Hepatocyte (in vitro differentiated cells): ENCODE measurements around the gene SLC6A3. TPM values are rescaled to one million over a fixed set of nuclear protein-coding genes. Genes with fewer than 3 reads are reported as not detected.

ENCODE experiments used
- DNase-seq: peaks from one replicate; pipeline ENCODE4 v3.0.0-alpha.2; 2016; ENCODE audit warnings: low spot score
- H2AFZ ChIP-seq: fragments of 200-600 bp; sonication (generic); 2 replicates; pipeline ENCODE4 v1.6.0; 2016; ENCODE audit warnings: antibody characterized with exemption, mild to moderate bottlenecking
- H3K27ac ChIP-seq: fragments of 200-600 bp; sonication (generic); 2 replicates; pipeline ENCODE4 v1.5.1; 2016; ENCODE audit warnings: mild to moderate bottlenecking
- H3K27me3 ChIP-seq: fragments of 200-600 bp; sonication (generic); 2 replicates; pipeline ENCODE4 v1.6.1; 2016
- H3K36me3 ChIP-seq: fragments of 200-600 bp; sonication (generic); replicated peaks from 2 replicates; pipeline ENCODE4 v1.5.1; 2016; ENCODE audit warnings: low read depth; ENCODE audit not compliant: insufficient read depth
- H3K4me1 ChIP-seq: fragments of 200-600 bp; sonication (generic); 2 replicates; pipeline ENCODE4 v1.5.1; 2016; ENCODE audit warnings: mild to moderate bottlenecking, moderate library complexity; ENCODE audit not compliant: insufficient read depth
- H3K4me2 ChIP-seq: fragments of 200-600 bp; sonication (generic); 2 replicates; pipeline ENCODE4 v1.6.0; 2016
- H3K4me3 ChIP-seq: fragments of 200-600 bp; sonication (generic); 2 replicates; pipeline ENCODE4 v1.5.1; 2016; ENCODE audit warnings: mild to moderate bottlenecking
- H3K79me2 ChIP-seq: fragments of 200-600 bp; sonication (generic); 2 replicates; pipeline ENCODE4 v1.6.0; 2017; ENCODE audit warnings: mild to moderate bottlenecking
- H3K9me2 ChIP-seq: fragments of 200-600 bp; sonication (generic); replicated peaks from 2 replicates; pipeline ENCODE4 v1.6.0; 2017; ENCODE audit warnings: mild to moderate bottlenecking; ENCODE audit not compliant: insufficient read depth
- H3K9me3 ChIP-seq: fragments of 200-600 bp; sonication (generic); 2 replicates; pipeline ENCODE4 v1.5.1; 2016; ENCODE audit warnings: low read depth, mild to moderate bottlenecking
- H4K20me1 ChIP-seq: fragments of 200-600 bp; sonication (generic); 2 replicates; pipeline ENCODE4 v1.6.0; 2016; ENCODE audit warnings: mild to moderate bottlenecking; ENCODE audit not compliant: insufficient read depth, poor library complexity, severe bottlenecking
- EZH2 ChIP-seq: fragments of 200-600 bp; sonication (generic); IDR thresholded peaks from 2 replicates; pipeline ENCODE4 v1.6.1; 2016; ENCODE audit warnings: antibody characterized with exemption, mild to moderate bottlenecking, borderline replicate concordance
- EZH2phosphoT487 ChIP-seq: fragments of 200-600 bp; sonication (generic); IDR thresholded peaks from one replicate; pipeline ENCODE4 v1.6.1; 2018; ENCODE audit warnings: antibody characterized with exemption, mild to moderate bottlenecking, low read depth, moderate library complexity; ENCODE audit not compliant: unreplicated experiment, severe bottlenecking
- WGBS: methylation state at CpG from one replicate; pipeline ENCODE4 v1.1.6; 2016; ENCODE audit warnings: low lambda C conversion rate; ENCODE audit errors: missing lambda C conversion rate; 5-methylcytosine and 5-hydroxymethylcytosine counted together
- polyA plus RNA-seq: library from polyadenylated mRNA; unstranded; fragments of >200 nt; fragmentation: Nextera tagmentation; extraction: Ambion mirVana; gene quantifications from 2 replicates; pipeline ENCODE4 v1.2.1, GENCODE V29; 2016
- total RNA-seq: library from RNA; depleted of rRNA; stranded (reverse); fragments of >200 nt; gene quantifications from 2 replicates; pipeline ENCODE4 v1.2.3, GENCODE V29; 2014
- TF ChIP-seq, protein P1 (sequence below): fragments of 200-600 bp; sonication (generic); IDR thresholded peaks from 2 replicates; pipeline ENCODE4 v1.5.1; 2016; ENCODE audit warnings: antibody characterized with exemption, mild to moderate bottlenecking; ENCODE audit not compliant: poor library complexity

SLC6A3 gene
- total and polyA plus RNA-seq, 2 experiments from 2014 or later = not detected

GRCh38 chr5:1349246-1349645 lies 96.0 kb downstream of the SLC6A3 start:
- no peak overlapping the region for H3K4me3 ChIP-seq
- H2AFZ ChIP-seq = no peak overlapping the region
- H3K4me1 ChIP-seq = peaks cover 6% of the 10 kb centered on the region
- TF ChIP-seq EZH2 (no peak), EZH2phosphoT487 (no peak)
- H3K4me2 ChIP-seq = no peak overlapping the region
- no peaks in the 10 kb centered on the region for H3K9me2 ChIP-seq
- 68% methylated on average over 12 of the region's 12 CpGs for WGBS
- no peaks in the 10 kb centered on the region for H3K9me3 ChIP-seq
- peaks cover 3% of the 10 kb centered on the region for H3K27me3 ChIP-seq
- no peaks in the 10 kb centered on the region for H3K36me3 ChIP-seq
- H3K27ac ChIP-seq = no peak overlapping the region
- DNase-seq = no peak
- H4K20me1 ChIP-seq = no peaks in the 10 kb centered on the region
- H3K79me2 ChIP-seq = peaks cover 12% of the 10 kb centered on the region

DNA sequence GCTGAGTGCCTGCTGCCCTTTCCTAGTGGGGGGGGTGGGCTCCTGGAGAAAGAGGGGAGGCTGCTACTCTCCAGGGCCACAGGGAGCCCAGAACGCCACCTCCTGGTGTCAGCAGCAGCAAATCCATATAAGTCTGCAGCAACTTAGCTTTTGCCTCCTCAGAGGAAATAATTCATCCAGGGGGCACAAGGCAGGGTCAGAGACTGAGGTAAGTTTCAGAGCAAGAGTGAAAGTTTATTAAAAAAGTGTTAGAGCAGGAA lies 96.3 kb downstream of the SLC6A3 start:
- H3K9me3 ChIP-seq = no peaks in the 10 kb centered on the region
- no peaks in the 10 kb centered on the region for H4K20me1 ChIP-seq
- no peak overlapping the region for H2AFZ ChIP-seq
- DNase-seq = no peak
- peaks cover 8% of the 10 kb centered on the region for H3K4me1 ChIP-seq
- H3K4me2 ChIP-seq = no peak overlapping the region
- H3K79me2 ChIP-seq = peaks cover 15% of the 10 kb centered on the region
- no peaks in the 10 kb centered on the region for H3K9me2 ChIP-seq
- no peak overlapping the region for H3K27ac ChIP-seq
- no peaks in the 10 kb centered on the region for H3K27me3 ChIP-seq
- TF ChIP-seq EZH2phosphoT487 = no peak
- TF ChIP-seq, protein P1, sequence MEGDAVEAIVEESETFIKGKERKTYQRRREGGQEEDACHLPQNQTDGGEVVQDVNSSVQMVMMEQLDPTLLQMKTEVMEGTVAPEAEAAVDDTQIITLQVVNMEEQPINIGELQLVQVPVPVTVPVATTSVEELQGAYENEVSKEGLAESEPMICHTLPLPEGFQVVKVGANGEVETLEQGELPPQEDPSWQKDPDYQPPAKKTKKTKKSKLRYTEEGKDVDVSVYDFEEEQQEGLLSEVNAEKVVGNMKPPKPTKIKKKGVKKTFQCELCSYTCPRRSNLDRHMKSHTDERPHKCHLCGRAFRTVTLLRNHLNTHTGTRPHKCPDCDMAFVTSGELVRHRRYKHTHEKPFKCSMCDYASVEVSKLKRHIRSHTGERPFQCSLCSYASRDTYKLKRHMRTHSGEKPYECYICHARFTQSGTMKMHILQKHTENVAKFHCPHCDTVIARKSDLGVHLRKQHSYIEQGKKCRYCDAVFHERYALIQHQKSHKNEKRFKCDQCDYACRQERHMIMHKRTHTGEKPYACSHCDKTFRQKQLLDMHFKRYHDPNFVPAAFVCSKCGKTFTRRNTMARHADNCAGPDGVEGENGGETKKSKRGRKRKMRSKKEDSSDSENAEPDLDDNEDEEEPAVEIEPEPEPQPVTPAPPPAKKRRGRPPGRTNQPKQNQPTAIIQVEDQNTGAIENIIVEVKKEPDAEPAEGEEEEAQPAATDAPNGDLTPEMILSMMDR = no peak
- no peak for TF ChIP-seq EZH2
- 54% methylated on average over 1 of the region's 1 CpG for WGBS
- no peak overlapping the region for H3K4me3 ChIP-seq
- H3K36me3 ChIP-seq = no peaks in the 10 kb centered on the region

DNA sequence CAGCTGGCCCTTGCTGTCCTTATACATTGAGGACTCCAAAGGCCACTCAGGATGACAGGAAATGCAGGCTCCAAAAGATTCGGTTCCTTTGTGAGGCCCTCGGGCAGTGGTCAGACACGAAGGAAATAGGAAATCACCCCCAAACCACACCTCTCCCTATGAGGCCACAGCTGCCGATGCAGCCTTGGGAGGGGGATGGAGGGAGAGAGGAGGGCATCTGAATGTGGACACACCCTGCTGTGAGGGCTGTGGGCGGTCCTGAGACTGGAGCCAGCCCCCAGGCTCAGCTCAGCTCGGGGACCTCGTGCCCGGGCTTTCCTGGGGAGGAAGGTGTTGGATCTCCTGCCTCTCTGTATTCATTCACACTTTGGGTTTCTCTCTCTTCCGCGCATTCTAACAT lies 97.7 kb downstream of the SLC6A3 start:
- Histone ChIP-seq H3K4me3 (no peak overlapping the region), H4K20me1 (no peaks in the 10 kb centered on the region), H3K27me3 (no peaks in the 10 kb centered on the region), H3K36me3 (no peaks in the 10 kb centered on the region), H3K4me1 (peaks cover 15% of the 10 kb centered on the region), H2AFZ (no peak overlapping the region), H3K9me3 (no peaks in the 10 kb centered on the region), H3K27ac (no peak overlapping the region), H3K79me2 (peaks cover 28% of the 10 kb centered on the region), H3K4me2 (no peak overlapping the region), H3K9me2 (no peaks in the 10 kb centered on the region)
- TF ChIP-seq, protein P1 = no peak
- TF ChIP-seq EZH2 (no peak), EZH2phosphoT487 (no peak)
- DNase-seq = no peak
- WGBS = 74% methylated on average over 10 of the region's 10 CpGs

DNA sequence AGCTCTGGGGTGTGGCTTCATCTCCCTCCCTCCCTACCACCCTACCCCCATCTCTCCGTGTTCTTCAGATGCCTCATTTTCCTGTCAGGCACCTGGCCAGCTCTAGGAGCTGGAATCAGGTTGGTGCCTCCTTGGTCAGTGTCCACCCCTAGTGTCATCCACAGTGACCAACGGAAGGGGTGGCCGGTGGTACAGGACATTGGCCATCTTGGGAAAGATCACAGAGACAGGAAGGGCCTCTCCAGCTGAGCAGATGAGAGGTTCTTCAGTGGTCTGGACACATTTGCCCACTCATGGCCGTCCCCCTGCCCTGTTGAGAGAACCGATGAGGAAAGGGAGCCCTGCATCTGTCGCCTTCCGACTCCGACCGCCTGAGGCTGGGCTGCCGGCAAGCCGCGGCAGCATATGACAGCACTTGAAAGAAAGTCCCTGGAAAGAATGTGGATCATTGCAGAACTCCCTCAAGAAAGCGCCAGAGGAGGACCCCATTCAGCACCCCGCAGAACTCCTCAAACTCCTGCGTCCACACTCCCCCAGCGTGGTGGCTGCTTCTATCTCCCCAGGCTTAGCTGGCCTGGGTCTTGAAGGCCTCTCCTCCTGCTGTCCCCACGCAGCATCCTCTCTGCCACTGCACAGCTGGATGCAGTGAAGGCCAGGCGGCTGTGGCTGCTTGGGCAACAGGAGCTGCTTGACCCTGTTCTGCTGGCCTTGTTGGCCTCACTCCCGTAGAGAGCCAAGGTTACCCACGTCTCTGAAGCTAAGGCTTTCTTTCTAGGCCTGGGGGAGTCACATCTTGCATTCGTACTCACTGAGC lies 98.4 kb downstream of the SLC6A3 start:
- WGBS = 94% methylated on average over 21 of the region's 21 CpGs
- H2AFZ ChIP-seq = no peak overlapping the region
- no peaks in the 10 kb centered on the region for H3K36me3 ChIP-seq
- no peaks in the 10 kb centered on the region for H4K20me1 ChIP-seq
- no peaks in the 10 kb centered on the region for H3K27me3 ChIP-seq
- DNase-seq = no peak
- no peaks in the 10 kb centered on the region for H3K9me2 ChIP-seq
- peaks cover 15% of the 10 kb centered on the region for H3K4me1 ChIP-seq
- no peak overlapping the region for H3K4me3 ChIP-seq
- H3K4me2 ChIP-seq = no peak overlapping the region
- TF ChIP-seq, protein P1 = no peak
- no peak for TF ChIP-seq EZH2
- TF ChIP-seq EZH2phosphoT487 = no peak
- peaks cover 30% of the 10 kb centered on the region for H3K79me2 ChIP-seq
- H3K27ac ChIP-seq = no peak overlapping the region
- no peaks in the 10 kb centered on the region for H3K9me3 ChIP-seq
